ENCODE data around the gene SSBP4.
"Not testable (repeated sequence)": the region's sequence is repeated elsewhere in the genome, so short reads cannot be mapped to it uniquely, and the experiment has no call there.

SSBP4 gene

DNA sequence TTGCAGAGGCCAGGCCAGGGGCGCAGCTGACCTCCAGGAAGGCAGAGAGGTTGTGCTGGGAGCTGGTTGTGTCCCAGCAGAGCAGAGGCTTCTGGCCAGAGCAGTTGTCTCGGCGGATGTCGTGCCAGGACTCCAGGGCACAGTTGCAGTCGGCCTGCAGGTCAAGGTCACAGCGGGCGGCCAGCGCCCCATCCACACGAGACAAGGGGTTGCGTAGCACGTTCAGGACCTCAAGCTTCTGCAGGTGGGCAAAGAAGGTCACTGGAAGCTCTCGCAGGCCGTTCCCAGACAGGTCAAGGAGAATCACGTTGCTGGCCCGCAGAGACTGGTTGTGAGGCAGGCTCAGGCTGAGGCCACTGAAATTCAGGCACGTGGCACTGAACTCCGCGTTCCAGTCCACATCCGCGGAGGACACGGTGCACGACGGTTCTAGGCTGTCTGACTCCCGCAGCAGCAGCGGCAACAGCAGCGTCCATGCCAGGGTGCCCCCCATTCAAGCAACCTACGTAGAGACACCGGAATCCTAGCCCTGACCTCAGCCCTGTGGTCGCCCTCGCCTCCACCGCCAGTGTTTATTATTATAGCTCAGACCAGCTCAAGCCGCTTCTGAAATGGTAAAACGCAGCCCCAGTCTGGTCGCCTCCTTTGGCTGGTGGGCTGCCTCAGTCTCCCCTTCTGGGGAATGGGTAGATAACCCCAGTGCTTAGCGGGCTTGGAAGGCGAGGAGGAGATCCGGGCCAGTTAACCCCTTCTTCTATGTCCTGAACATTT, 22.5 kb upstream of the SSBP4 start:
- no peak for DNase-seq

DNA sequence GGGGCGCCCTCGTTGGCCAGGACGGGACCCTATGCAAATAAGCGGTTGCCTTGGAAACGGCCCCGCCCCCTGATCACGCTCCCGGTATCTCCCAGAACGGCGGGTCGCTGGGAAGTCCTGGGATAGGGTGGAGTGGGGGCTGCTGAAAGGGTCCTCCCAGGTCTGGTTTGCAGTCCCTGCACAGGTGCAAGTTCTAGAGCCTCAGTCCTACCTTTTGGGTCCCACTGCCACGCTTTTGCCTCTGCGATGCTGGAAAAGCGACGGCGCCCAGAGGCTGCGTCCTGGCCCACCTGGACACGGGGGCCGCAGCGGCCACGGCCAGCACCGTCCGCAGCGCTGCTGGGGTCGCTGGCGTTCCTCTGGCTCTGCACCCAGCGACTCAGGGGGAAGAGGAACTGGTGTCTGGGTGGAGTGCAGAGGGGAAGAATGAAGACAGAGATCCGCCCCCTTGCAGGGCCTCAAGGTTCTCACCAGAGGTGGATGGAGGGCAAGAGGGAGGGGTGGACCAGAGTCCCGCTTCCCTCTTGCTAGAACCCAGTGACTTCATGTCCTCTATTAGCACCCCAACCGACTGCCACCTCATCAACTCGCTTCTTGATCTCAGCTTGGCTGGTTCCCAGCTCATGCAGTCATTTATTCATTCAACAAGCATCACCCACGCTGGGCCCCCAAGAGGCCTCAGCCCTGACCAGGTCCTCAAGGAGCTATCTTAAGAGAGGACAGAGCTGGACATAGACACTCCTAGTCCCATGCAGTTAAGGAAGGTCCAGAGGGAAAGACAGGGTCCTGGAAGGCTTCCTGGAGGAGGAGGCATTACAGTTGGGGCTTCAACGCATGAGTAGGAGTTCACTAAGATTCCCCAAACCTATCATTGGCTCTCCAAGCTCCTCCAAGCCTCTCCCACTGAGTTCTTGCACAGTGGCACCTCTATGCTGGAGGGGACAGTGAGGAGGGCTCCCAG, 21.7 kb upstream of the SSBP4 start, which contains the start of gene LRRC25:
LRRC25 (minus strand) TSS at position 381 of the 961 bp plus-strand sequence. CDS start 659 bp downstream, outside the sequence.
- peak; percentile 43 for DNase-seq

DNA sequence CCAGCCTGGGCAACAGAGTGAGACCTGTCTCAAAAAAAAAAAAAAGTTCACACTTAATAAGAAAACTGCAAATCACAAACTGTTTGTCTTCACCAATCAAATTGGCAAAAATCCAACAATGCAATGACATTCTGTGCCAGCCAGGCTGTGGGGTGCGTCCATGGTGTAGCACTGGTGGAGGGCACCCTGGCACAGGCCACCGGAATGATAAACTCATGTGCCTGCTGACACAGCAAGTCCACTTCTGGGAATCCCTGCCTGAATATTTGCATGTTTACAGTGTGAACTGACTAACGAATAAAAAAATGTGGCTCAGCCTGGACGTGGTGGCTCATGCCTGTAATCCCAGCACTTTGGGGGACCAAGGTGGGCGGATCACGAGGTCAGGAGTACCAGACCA, 20.2 kb upstream of the SSBP4 start:
- DNase-seq, result no peak

DNA sequence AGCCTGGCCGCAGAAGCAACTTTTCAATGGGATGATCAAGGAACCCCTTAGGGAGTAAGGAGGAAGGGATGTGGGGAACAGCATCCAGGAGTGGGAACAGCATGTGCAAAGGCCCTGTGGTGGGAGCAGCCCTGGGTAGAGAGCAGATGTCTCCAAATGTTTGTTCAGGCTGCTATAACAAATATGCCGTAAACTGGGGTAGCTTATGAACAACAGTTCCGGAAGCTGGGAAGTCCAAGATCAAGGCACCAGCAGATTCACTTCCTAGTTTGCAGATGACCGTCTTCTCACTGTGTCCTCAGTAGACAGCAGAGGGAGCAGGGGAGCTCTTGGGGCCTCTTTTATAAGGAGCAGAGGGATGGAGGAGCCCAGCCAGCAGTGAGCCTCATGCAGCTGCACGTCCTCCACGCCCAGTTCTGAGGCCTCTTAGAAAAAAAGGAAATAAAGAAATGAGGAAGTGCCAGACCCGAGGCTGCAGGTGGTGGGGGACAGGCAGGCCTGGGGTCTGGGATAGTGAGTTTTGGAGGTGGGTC, 17.6 kb upstream of the SSBP4 start:
- DNase-seq, result peak; percentile 47

DNA sequence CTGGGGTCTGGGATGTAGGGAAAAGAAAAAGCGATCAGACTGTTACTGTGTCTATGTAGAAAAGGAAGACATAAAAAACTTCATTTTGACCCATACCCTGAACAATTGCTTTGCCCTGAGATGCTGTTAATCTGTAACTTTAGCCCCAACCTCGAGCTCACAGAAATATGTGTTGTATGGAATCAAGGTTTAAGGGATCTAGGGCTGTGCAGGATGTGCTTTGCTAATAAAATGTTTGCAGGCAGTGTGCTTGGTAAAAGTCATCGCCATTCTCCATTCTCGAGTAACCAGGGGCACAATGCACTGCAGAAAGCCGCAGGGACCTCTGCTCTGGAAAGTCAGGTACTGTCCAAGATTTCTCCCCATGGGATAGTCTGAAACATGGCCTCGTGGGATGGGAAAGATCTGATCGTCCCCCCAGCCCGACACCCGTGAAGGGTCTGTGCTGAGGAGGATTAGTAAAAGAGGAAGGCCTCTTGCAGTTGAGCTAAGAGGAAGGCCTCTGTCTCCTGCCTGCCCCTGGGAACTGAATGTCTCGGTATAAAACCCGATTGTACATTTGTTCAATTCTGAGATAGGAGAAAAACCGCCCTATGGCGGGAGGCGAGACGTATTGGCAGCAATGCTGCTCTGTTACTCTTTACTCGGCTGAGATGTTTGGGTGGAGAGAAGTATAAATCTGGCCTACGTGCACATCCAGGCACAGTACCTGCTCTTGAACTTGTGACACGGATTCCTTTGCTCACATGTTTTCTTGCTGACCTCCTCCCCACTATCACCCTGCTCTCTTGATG, 16.5 kb upstream of the SSBP4 start:
- not testable (repeated sequence) for DNase-seq

DNA sequence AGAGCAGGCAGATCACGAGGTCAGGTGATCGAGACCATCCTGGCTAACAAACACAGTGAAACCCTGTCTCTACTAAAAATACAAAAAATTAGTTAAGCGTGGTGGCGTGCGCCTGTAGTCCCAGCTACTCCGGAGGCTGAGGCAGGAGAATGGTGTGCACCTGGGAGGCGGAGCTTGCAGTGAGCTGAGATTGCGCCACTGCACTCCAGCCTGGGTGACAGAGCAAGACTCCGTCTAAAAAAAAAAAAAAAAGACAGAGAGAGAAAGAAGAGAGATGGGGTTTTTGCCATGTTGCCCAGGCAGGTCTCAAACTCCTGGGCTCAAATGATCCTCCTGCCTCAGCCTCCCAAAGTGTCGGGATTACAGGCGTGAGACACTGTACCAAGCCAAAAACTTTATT, 13.4 kb upstream of the SSBP4 start:
- DNase-seq, result not testable (repeated sequence)

DNA sequence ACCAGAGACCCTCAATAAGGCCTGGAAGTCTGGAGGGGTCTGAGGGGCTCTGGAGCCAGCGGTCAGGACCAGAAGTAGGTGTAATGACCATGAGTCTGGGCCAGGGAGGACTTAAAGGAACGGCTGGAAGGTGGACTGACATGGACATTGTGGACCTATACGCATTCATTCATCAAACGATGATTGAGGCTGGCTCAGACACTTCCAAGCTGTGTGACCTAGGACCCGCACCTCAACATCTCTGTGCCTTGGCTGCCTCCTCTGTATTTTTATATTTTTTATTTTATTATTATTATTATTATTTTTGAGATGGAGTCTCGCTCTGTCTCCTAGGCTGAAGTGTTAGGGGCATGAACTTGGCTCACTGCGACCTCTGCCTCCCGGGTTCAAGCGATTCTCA, 12.4 kb upstream of the SSBP4 start:
- DNase-seq, result no peak

DNA sequence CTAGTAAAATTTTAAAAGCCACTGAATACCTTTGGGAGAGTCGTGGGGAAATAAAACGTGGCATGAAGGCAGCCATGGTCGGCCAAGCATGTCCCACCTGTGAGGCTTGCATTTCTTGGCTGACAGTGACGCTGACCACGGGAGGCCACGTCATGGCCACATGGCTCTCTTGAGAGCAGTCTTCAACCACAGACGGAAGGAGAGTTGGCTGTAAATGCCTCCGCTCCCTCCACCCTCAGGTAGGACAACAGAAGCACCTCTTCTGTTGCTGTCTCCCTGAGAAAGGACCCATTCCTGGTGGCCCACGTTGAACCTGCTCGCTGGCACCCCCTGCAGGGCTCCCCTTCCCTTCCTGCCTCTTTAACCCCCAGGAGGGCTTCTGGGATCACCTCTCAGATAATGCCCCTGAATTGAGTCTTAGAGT, 11.1 kb upstream of the SSBP4 start:
- no peak for DNase-seq

DNA sequence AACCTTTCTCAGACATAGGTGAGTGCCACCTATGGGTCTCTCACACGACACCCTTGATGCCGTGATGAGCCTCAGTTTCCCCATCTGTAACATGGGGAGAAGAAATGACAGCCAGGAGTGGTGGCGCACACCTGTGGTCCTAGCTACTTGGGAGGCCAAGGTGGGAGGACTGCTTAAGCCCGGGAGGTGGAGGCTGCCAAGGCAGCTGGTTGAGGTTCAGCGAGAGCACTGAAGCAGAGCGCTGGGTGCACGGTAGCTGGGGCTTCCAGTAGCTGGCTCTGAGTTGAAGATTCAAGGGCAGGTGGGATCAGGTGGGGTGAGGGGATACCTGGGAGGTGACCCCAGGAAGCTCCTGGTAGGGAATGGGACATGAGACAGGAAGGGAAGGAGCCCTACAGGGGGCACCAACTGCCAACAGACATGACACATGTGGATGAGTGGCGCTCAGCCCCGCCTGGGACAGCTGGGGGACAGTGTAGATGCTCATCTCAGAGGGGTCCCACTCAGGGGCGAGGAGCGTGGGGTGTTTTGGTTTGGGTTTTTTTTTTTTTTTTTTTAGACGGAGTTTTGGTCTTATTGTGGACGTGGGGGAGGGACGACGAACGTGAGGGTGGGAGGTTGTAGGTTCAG, 6.5 kb upstream of the SSBP4 start:
- DNase-seq, result no peak

DNA sequence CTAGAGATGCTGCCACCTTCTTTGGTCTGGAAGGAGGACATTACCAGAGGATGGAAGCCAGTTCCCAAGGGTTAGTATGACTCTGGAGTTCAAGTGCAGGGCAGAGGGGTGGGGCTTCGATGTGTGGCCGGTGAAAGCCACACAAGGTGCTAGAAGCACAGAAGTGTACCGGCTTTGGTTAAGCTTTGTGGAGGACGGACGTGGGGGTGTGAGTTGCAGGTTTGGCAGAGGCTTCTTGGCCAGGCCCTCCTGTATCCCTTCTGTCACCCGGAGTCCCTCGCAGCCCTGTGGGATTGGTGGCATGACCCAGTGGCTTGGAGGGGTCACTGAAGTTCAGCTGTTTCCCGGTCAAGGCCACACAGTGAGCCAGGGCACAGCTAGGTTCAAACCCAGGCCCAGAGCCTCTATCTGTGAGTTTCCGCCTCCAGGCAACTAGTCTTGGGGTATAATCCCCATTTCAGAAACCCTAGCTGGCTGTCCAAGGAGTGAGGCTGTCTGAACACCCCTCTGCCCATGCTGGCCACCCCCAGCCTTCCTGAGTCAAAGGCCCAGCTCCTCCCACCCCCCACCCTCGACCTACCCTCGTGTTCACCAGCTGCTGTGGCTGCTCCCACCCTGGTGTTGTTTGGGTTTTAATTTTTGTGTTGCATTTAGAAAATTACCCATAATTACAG, 4.6 kb upstream of the SSBP4 start:
- DNase-seq, result no peak

DNA sequence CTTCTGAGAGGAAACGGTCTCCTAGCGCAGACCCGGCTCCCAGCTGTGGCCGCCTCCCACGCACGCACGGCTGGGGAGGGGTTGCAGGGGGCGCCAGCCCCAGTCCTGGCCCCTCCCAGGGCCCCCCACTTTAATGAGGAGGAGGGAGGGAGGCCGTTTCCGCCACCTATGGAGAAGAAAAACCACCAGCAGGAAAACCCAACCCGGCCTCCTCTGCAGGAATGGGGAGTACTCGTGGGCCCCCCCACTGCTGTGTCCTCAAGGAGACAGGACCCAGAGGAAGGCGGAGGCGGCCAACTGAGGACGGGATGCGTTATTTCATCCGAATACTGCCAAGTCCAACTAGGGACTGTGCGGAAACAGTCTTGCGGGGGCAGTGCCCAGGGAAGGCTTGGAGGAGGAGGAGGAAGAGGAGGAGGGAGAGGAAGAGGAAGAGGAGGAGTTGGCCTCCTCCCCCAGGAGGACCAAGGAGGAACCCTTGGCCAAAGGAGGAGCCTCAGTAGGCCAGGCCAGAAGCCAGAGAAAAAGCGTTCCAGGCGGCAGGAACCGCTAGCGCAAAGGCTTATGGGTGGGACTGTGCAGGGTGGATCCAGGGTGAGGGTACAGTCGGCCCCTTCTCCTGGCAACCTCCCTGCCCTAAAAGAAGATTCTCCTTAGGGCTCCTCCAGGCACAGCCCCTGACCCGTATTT, 3.9 kb upstream of the SSBP4 start:
- DNase-seq, result no peak

DNA sequence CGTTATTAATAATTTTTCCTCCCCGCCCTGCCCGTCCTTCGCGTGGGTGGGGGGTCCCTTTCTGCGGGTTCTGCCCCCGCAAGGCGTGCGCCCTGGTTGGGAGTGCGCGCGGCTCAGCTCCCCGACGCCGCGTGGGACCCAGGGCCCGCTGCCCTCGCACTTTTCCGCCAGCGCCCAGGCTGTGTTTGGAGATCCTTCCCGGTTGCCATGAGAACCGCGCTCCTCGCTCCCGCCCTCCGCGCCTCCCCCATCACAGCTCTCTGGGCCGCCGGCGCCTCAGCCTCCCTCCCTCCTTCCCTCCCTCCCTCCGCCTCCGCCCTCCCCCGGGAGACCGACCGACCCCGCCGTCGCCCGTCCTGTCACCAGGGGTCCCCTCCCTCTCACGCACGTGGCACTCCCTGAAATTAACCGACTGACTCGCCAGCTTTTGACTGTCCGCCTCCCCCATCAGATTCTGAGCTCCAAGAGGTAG, 2.4 kb upstream of the SSBP4 start:
- DNase-seq, result peak; percentile 87

DNA sequence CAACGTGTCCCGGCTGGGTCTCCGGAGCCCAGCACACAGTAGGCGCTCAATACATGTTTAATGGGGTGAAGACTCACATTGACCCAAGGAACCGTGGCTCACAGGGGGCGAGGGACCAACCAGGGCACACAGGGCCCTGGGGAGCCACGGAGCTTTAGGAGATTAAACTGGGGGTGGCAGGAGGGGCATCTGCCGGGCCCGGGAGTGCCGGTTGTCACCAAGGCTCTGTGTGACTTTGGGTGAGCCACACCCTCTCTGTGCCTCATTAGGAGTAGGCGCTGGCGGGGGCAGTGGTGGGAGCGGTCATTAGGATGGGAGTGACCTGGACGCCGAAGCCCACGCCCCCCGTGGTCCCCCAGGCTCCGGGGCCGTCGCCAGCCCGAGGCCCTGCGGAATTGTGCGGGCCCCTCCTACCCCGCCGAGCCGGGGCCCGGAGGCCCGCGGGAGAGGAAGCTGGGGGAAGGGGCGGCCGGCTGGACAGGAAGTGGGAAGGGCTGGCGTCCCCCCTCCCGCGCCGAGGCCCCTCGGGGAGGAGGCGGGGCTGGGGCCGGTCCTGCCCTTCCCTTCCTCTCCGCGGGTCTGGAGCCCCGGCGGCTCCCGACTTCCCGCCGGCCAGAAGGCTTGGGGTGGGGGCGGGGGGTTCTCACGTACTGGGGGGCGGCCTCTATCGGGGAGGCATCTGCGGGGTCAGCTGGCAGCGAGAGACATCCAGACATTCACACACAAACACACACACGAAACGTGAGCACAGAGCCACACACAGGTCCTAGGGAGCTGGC, 1.8 kb upstream of the SSBP4 start:
- peak; percentile 54 for DNase-seq

DNA sequence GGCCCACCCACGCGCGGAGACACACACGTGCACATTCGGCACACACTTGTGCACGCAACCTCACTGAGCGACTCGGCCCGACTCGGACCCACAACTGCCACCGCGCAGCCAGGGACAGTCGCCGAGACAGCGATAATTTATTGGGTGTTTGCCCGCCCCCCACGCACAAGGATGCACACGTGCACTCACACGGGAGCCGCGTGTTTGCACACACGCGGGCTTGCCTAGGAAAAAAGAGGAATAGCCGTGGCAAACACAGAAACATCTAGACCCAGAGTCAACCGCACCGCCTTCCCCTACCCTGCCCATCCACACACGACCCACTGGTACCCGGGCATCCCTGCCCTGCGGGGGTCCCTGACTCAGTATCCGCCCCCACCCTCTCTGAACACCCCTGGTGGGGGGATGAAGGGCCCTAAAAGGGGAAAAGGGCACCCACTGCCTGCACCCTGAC, 1.1 kb upstream of the SSBP4 start:
- DNase-seq, result no peak

DNA sequence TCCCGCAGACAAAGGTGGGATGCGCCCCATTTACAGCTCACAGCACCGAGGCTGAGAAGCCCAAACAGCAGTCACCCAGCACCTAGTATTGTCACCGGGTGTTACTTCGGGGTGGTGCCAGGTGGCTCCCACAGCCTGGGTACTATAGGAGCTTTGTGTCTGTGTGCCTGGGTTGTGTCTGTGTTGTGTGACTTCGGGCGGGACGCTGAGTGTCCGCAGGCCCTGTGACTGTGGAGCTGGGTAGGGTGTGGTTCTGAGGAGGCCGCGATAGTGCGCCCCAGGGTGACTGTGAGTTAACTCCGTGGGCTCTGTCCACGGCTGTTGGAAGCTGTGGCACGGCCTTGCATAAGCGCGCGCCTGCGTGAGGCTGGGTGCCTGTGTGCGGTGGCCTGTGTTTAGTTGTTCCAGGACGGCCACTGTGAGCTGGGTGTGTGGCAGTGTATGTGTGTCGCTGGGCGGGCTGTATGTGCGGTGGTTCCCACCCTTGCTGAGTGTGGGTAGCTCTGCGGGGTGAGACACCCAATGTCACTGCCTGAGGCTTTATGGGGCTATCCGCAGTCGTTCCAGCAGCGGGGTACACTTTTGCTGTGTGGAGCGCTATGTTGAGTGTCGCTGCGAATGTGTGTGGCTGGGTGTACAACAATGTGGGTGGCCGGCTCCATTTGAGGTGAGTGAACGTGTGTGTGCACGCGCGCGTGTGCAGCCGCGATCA, 559 bp upstream of the SSBP4 start:
- peak; percentile 66 for DNase-seq

DNA sequence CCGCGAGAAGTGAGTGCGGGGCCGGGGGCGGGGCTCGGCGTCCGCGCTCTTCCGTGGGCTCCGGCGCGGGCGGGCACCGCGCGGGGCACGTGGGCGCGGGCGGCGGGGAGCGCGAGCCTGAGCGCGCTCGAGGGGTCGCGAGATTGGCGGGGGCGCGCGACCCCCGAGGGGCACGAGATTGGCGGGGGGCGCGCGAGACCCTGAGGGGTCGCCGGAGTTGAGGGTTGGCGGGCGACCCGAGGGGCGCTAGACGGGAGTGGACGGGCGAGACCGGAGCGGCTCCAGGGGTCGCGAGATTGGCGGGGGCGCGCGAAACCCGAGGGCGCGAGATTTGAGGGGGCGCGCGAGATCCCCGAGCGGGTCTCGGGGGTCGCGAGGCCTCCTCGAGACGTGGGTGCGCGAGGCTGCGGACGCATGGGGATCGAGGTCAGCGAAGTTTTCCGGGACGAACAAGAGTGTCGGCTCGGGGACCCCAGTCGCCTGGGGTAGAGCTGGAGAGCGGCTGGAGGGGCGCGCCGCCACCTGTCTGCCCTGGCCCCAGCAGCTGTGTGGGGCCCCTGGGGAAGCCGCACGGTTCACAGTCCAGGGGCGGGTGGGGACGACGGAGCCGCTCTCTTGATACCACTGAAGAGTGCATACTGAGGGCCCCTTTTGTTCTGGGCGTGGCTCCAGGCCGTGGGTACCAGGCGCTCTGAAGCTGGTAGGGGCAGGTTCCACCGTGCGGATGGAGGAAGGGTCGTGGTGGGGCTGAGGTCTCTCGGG, 682 bp downstream of the SSBP4 start:
- DNase-seq, result peak; percentile 59

DNA sequence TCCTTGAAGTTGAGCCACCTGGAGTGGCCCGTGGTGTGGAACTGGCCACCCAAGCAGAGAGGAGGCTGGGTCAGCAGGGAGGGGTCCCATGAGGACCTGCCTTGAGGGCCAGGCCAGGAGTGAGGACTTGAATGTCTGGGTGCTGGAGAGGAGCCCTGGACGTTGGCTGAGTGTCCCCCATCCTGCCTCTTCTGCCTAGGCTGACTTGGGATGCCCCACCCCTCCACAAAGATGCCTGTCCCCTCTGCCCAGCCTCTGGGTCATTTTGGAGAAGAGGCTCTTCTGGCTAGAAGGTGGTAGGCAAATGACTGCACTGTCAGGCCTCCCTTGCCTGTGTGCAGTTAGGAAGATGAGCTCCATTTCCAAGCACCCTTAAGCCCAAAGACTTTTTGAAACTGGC, 1.7 kb downstream of the SSBP4 start:
- no peak for DNase-seq

DNA sequence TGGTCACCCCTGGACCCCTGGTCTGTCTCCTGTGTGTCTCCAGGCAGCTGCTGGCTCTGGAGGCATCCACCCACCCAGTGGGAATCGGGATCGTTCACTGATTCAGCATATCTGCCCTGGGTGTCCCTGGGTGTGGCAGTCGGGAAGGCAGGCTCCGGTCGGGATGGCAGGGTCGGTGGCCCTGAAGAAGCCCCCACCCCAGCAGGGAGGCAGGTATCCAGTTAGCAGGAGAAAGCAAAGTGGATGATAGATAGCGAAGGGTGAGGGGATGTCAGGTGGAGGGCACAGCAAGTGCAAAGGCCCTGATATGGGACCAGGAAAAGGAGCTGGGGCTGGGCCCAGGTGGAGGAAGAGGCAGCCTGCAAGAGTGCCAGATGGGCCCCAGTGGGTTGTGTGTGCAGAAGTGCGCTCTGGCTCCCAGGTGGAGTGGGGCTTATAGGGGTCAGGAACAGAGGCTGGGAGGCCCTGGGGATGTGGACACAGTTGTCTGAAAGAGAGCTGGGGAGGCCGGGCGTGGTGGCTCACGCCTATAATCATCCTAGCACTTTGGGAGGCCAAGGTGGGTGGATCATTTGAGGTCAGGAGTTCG, 2.3 kb downstream of the SSBP4 start:
- no peak for DNase-seq
